Umbilical cord (tissue), 2 donors: ENCODE results near the gene C1GALT1. TPM values are rescaled to one million over a fixed set of nuclear protein-coding genes. Genes with fewer than 3 reads are reported as not detected.
"Not testable (repeated sequence)": the region's sequence is repeated elsewhere in the genome, so short reads cannot be mapped to it uniquely, and the experiment has no call there.

ENCODE experiments used
- DNase-seq: peaks from one replicate; pipeline ENCODE4 v3.0.0-alpha.2; 2015; ENCODE audit warnings: low spot score
- total RNA-seq: library from RNA; depleted of rRNA; stranded (reverse); fragments of >200 nt; gene quantifications from one replicate; pipeline ENCODE4 v1.2.3, GENCODE V29; 2014; ENCODE audit warnings: low replicate concordance; ENCODE audit not compliant: insufficient read depth

The C1GALT1 gene
- total RNA-seq: 27.7 TPM

DNA sequence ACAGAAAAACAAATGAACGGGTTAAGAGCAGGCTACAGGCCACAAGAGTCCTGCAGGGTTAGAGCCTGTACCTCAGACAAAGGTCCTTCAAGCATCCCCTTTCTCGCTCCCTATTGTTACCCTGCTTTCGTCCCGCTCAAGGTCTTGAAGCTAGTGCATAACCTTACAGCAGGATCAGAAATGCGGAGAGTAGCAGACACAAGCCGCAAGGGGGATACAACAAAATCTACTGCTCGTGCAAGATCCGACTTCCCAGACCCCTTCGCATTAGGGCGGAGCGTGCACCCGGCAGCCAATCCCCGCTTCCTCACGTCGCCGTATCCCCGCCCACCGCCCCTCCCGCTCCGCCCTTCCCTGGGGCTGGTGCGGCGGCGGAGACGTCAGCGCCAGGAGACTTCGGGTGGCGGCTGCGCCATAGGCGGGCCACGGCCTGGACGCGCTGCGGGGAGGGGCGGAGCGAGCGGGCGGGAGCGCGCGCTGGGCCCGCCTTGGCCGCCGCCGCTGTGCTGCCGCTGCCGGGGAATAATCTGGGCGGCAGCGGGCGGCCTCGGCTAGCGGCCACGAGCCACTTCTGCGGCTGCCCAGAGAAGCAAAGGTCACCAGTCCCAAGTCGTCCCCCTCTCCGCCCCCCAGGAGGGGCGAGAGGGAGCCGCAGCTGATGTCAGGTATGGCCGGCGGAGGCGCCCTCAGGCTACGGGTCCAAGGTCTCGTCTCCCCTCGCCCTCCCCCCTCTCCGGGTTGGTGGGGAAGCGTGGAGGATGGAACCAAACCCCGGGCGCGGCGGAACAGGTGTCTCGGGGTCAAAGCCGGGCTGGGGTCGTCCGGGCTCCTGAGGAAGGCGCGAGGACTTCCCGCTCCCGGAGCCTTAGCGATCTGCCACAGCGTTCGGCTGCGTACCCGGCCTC is at the start of gene C1GALT1:
Gene C1GALT1 (plus strand): TSS at position 389 of the 905 bp plus-strand sequence. CDS start 51,776 bp downstream, outside the sequence.
- DNase-seq: peak; percentile 98

DNA sequence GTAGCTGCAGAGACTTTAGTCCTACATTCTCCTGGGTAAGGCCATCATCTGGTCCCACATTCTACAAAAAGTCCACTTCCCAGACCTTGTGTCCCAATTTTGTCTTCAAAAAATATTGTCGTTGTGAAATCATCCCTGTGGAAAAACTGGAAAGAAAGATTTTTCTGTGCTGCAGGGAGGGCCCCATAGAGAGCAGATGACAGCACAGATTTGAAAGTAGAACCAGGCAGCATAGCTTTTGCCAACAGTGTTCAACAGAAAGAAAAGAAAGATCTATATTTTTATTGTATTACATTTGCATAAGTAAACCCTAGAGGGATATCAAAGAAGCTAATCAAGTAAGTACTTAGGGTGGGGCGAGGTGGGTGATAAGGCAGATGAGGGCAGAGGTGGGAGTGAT is 48.3 kb upstream of the C1GALT1 start:
- no peak for DNase-seq

DNA sequence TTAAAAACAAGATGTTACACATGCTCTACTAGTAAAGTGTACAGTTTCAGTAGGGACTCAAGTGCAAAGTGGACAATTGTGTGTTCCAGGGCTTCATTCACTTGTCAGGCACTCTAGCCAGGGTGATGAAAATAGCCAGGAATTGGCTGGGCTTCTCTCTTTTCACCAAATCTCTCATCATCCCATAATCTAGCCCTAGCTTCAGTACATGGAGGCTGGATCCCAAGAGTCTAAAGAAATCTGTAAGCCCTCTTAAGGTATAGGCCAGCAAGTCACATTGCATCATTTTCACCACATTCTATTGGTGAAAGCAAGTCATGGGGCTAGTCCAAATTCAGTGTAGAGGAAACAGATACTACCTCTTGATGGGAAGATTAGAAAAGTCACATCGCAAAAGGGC is 47.3 kb upstream of the C1GALT1 start:
- no peak for DNase-seq

DNA sequence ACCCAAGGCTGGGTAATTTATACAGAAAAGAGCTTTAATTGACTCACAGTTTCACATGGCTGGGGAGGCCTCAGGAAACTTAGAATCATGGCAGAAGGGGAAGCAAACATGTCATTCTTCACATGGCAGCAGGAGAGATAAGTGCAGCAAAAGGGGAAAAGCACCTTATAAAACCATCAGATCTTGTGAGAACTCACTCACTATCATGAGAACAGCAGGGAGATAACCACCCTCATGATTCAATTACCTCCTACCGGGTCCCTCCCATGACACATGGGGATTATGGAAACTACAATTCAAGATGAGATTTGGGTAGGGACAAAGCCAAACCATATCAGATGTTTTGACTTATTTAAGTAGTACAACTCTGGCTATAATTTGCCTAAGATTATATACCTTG is 46.4 kb upstream of the C1GALT1 start:
- DNase-seq: not testable (repeated sequence)

DNA sequence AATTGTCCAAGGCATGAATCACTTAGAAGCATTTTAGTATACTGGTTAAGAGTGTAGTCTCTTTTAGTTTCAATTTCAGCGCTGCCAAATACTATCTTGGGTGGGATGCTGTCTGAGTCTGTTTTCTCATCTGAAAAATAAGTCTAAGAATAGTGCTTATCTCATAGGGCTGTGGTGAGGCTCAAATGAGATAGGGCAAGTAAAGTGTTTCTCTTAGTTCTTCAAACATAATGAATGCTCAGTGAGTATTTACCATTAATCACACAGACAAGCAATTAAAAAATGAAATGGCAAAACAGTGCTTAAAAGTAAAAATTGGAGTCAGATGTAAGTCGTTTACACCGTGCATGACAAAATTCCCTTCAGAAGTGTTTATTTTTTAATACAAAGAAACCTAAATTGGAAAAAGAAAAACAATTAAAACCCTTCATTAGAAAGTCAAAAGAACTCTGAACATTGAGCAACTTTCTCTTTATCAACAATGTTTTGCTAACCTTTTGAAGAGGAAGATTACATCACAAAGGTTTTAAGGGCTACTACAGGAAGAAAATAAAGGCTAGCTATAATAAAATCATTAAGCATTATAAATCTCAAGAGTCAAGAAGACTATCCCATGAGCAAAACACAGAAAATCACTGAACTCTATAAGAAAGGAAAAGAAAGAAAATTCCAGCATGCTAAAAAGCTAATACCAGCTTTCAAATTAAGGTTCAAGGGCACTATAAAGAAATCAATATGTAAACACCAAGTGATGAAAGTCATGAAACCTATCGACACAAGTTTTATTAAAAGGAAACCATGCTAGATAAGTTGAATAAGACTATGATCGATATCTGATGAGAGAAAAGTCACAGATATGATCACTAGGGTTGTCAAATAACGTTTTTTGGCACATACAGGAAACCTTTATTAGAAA is 45.6 kb upstream of the C1GALT1 start:
- peak; percentile 12 for DNase-seq

DNA sequence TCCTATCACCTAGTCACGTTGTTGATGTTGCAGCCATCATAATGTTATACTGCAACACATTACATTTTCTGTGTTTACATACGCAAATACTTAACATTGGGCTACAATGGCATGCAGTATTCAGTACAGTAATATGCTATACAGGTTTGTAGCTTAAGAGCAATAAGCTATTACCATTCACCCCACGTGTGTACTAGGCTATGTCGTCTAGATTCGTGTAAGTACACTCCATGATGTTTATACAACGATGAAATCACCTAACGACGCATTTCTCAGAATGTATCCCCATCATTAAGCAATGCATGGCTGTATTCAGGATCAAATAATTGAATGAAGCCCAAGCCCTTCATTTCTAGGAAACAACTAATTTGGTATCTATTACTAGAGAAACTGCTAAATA is 43.4 kb upstream of the C1GALT1 start:
- no peak for DNase-seq

DNA sequence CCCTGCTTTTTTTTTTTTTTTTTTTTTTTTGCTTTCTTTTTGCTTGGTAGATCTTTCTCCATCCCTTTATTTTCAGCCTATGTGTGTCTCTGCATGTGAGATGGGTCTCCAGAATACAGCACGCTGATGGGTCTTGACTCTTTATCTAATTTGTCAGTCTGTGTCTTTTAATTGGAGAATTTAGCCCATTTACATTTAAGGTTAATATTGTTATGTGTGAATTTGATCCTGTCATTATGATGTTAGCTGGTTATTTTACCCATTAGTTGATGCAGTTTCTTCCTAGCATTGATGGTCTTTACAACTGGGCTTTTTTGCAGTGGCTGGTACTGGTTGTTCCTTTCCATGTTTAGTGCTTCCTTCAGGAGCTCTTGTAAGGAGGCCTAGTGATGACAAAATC is 38.9 kb upstream of the C1GALT1 start:
- not testable (repeated sequence) for DNase-seq

DNA sequence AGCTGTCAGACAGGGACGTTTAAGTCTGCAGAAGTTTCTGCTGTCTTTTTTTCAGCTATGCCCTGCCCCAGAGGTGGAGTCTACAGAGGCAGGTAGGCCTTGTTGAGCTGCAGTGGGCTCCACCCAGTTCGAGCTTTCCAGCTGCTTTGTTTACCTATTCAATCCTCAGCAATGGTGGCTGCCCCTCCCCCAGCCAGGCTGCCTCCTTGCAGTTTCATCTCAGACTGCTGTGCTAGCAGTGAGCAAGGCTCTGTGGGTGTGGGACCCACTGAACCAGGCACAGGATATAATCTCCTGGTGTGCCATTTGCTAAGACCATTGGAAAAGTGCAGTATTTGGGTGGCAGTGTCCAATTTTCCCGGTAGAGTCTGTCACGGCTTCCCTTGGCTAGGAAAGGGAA is 37.2 kb upstream of the C1GALT1 start:
- DNase-seq: not testable (repeated sequence)

DNA sequence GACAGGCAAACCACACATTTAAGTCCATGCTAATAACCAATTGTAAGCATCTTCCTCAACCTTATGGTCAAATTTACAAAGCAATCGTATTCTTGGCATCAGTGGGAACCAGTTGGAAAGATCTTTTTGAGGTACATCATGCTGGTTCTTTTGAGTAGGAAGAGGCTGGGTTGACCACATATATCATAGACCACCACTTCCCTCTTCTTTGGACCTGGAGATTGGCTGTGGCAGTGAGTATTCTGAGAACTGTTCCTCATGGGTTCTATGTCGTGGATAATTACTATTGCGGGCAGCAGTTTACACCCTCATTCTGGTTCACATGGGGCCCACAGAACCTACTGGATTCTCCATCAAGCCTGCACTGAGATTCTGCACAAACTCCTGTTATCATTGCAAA is 35.5 kb upstream of the C1GALT1 start:
- DNase-seq: no peak

DNA sequence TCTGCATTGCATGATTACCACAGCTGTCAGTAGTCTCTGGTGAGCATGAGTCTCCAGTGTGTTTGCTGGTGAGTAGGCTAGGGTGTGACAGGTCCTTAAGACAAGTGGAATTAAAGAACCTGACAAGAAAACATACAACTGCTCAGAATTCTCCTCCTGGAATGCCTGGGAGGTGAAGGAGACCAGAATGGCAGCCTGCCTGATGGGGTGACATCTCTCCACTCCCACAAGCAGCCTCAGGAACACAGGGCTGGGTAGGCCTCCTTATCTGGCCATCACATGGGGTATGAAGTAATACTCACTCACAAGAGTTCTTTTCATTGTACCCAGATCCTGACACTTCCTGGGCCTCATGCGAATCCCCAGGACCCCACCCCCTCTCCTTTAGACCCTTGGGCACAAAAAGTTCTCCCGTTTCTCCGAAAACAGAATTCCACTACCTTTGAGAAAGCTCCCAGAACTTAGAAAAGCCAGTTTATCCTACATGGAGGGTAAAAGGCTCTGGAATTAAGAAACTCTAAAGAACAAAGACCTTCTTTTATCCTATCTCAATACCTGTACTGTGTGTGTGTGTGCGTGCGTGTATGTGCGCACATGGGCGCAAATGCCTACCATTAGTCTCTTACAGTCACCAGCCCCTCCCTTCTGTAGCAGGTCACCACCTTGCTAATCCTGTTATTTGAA is 33.4 kb upstream of the C1GALT1 start:
- DNase-seq: no peak

DNA sequence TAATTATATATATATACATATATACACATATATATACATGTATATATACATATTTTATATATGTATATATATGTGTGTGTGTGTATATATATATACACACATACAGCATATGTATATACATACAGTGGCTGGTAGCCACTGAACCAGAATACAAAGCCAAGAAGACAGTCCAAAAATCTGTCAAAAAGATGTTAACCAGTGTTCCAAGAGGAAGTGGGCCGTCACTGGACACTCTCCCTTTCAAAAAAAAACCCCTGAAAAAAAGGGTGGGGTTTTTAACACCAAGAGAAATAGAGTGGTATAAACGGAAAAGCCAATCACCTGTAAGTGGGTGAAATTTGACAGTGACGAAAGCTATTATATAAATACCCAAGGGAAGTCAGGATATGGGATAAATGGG is 31.1 kb upstream of the C1GALT1 start:
- DNase-seq: no peak

DNA sequence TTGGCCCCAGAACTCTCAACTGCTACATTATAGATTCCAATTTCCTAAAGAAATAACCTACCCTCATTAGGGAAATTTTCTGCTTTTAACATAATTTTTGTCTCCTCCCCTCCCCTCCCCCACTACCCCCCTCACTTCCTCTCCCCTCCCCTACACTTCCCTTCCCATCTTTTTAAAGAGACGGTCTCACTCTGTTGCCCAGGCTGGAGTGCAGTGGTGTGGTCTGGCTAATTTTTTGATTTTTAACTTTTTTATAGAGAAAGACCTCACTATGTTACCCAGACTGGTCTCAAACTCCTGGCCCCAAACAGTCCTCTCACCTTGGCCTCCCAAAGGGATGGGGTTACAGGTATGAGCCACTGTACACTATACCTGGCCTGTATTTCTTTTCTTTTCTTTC is 30.5 kb upstream of the C1GALT1 start:
- DNase-seq: no peak

DNA sequence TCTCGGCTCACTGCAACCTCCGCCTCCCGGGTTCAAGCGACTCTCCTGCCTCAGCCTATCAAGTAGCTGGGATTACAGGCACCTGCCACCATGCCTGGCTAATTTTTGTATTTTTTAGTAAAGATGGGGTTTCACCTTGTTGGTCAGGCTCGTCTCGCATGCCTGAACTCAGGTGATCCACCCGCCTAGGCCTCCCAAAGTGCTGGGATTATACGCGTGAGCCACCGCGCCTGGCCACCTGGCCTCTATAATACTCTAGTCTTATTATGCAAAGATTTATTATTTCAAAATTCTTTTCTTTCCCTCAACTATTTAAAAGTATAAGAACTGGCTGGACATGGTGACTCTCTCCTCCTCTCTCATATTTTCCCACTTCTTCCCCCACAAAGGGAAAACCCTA is 30.0 kb upstream of the C1GALT1 start:
- no peak for DNase-seq

DNA sequence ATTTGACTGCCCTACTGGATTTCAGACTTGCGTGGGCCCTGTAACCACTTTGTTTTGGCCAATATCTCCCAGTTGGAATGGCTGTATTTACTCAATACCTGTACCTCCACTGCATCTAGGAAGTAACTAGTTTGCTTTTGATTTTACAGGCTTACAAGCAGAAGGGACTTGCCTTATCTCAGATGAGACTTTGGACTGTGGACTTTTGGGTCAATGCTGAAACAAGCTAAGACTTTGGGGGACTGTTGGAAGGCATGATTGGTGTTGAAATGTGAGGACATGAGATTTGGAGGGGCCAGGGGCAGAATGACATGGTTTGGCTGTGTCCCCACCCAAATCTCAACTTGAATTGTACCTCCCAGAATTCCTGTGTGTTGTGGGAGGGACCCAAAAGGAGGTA is 28.0 kb upstream of the C1GALT1 start:
- not testable (repeated sequence) for DNase-seq

DNA sequence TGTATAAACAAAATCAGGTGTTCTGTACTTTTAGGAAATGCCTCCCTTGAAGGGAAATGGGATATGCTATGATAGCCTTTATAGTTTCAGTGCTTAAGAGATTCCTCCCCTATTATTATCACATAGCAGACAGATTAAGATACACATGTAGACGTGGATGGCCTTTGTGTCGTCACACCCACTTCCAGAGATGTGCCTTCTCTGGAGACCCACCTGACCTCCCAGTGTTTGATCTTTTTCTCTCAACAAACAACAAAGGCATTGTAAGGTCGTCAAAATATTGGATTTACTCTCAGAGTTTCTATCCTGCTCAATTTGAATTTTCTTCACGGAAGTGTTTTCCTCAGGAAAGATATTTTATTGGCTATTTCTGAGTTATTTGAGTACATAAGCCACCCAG is 25.7 kb upstream of the C1GALT1 start:
- DNase-seq: no peak

DNA sequence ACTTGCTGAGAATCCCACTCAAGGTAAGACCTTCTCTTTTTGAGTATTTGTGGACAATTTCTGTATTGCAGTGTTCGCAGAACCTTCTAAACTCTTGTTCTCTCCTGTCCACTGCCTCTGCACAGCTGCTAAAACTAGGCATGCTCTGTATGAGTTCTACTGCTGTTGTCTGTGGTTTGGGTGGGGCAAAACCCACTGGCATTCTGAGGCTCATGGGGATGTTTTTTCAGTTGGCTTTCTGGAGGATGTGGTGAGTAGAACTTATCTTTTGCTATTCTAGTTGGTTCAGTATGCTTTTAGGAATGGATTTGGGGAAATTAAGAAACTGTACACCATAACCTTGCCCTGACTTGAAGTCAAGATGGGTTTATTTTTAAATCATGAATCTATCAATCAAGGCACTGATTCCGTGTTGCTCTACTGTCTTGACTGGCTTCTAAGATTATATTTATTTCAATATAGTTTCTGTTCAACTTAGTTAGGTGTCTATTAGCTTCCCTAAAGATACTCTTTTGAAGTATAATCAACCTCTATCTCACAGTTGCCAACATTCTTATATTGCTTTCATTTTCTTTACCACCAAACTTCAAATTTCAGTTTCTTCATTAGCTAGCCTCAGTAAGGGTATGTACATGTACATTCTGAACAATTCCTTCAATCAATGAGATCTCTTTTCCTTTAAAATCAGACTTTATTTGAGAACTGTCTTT is 25.0 kb upstream of the C1GALT1 start:
- DNase-seq: no peak

DNA sequence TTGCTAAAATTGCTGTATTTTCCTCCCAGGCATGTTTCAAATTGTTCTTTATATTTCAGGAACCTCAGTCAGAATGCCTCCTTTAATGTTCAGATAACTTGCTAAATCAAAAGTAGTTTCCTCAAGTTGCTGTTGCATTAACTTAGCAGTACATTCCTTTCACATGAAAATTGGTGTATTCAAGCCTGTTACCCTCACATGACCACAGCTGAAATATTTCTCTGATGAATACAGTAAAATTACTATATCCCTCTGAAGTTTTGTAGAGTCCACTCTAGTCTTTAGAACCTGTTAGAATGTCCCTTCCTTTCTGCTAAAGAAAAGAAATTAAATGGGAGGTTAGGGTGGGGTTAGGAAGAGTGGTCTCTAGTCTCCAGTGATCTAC is 24.5 kb upstream of the C1GALT1 start:
- DNase-seq: no peak

DNA sequence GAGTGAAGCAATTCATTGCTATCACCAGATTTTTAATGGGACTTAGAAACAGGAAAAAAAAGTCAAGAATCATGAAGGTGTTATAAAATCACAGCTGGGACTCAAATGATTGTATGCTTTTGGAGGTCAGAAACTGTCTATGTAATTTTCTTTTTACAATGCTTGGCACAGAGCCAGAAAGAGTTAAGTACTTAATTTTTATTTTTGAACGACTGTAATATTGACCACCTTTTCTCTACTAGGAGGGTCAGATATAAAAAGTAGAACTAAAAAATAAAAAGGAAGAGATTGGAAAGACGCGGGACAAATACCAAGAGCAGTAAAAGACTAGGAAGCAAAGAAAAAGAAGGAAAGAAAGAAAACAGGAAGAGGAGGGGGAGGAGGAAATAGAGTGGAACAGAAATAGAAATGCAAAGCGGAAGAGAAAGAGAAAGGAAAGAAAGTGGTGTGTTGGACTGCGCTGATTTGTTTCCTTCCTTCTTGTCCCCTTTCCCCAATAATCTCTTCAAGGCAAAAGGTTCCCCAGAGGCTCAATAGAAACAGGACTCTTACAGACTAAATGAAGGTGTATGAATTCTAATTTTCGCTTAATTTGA is 23.2 kb upstream of the C1GALT1 start:
- no peak for DNase-seq

DNA sequence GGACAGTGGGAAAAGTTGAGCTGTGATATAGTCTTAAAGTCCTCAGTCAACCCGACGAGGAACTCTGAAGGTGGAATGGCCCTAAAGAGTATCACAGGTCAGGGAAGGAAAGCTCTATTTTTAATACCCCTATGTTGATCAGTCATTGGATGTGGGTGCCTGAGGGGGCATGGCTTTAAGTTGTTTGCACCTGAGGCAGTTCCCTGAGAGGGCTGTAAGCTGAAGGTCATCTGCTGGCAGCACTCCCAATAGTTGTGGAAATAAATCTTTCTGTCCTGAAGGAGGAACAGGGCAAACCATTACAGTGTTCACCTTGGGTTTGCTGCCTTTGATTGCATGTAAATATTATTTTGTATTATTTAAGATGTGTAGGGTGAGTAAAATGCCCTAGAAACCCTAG is 17.8 kb upstream of the C1GALT1 start:
- DNase-seq: no peak

DNA sequence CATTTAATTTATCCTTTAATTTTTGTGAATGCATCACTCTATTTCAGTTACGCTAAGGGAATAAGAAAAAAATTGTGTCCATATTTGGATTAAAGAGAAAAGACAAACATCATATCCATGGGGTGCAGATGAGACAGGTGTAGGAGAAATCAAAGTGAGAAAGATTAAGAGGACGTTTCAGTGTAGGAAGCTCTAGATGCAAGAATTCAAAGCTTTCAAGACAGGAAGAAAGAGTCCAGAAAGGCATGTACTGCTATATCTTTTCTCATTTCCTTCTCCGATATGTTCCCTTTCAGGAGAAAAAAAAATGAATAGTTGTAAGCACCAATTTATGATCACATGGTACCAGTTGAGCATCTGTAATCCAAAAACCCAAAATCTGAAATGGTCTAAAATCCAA is 17.0 kb upstream of the C1GALT1 start:
- DNase-seq: no peak

DNA sequence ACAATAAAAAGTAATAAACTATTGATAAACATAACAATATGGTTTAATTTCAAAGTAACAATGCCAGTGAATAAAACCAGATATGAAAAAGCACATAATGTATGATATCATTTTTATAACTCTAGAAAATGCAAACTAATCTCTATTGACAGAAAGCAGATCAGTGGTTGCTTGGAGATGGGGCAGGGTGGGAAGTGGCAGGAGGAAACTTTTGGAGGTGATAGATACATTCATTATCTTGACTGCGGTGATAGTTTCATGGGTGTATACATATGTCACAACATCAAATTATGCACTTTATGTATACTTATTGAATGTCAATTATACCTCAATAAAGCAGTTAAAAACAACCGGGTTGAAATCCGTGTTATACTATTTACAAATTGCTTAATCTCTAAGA is 16.0 kb upstream of the C1GALT1 start:
- DNase-seq: no peak
